Right lobe of liver (tissue), 4 donors: ENCODE measurements around the gene B3GNT4.

ENCODE experiments used
- CTCF ChIP-seq, 4 donors: fragments of 200-600 bp in 3 of 4; fragments of 450-650 bp in 1 of 4; IDR thresholded peaks; one replicate each; pipeline versions ENCODE4 v1.5.1 to v1.8.0; 2016 to 2022; ENCODE audit warnings: antibody characterized with exemption in 4 of 4, mild to moderate bottlenecking in 2 of 4
- POLR2A ChIP-seq: fragments of 450-650 bp; IDR thresholded peaks from one replicate; pipeline ENCODE4 v1.6.1; 2017; ENCODE audit warnings: antibody characterized with exemption, mild to moderate bottlenecking
- donor health status: DM: no; HTN: no; CAD: no.
- donor health status: DM: no; HTN: no; CAD: no.
- donor health status: DM: no; HTN: yes; CAD: no.

GRCh38 chr12:122215771-122216170, 12.3 kb downstream of the B3GNT4 start:
- TF ChIP-seq CTCF (IDR thresholded peaks at IDR 0.05): no peak
- no peak for TF ChIP-seq POLR2A
